HG02870 (cell line): ENCODE data around the gene PSTK.
A peak's percentile ranks its signal among the peaks of the same experiment; 100 is the strongest.

Experiments
- ATAC-seq: cut with Tn5 transposase; IDR thresholded peaks from one replicate; pipeline ENCODE4 v1.9.1; 2021; ENCODE audit warnings: mild to moderate bottlenecking, moderate library complexity; ENCODE audit not compliant: unreplicated experiment

Gene PSTK

GRCh38 chr10:122990278-122990677 is 10.1 kb downstream of the PSTK start:
- no peak for ATAC-seq

- no peak for ATAC-seq
Observed at GRCh38 chr10:122992031-122992585, 11.9 kb downstream of the PSTK start.

- ATAC-seq: no peak
Observed at GRCh38 chr10:122993797-122994336, 13.7 kb downstream of the PSTK start.

- no peak for ATAC-seq
Observed at GRCh38 chr10:122995936-122996335, 15.7 kb downstream of the PSTK start.

- peak; percentile 57 for ATAC-seq
Observed at GRCh38 chr10:122997864-122998263, 17.7 kb downstream of the PSTK start.

- ATAC-seq: no peak
Observed at GRCh38 chr10:122998360-122998917, 18.2 kb downstream of the PSTK start.

GRCh38 chr10:122998934-122999333 is 18.7 kb downstream of the PSTK start:
- no peak for ATAC-seq

- no peak for ATAC-seq
Observed at GRCh38 chr10:122999347-122999746, 19.1 kb downstream of the PSTK start.

GRCh38 chr10:123000155-123000554 is 20.0 kb downstream of the PSTK start:
- ATAC-seq: no peak

- ATAC-seq: no peak
Observed at GRCh38 chr10:123001370-123001769, 21.2 kb downstream of the PSTK start.

- no peak for ATAC-seq
Observed at GRCh38 chr10:123004298-123004697, 24.1 kb downstream of the PSTK start.

- peak; percentile 36 for ATAC-seq
Observed at GRCh38 chr10:123007558-123008354, 27.6 kb downstream of the PSTK start.

- ATAC-seq: peak; percentile 82
Observed at GRCh38 chr10:123008355-123009104, 28.3 kb downstream of the PSTK start, which contains the start of the genes ACADSB and IKZF5. Gene ACADSB, plus strand, starts transcription at chr10:123009006. Its CDS starts 24 bp downstream, at chr10:123009030. Gene IKZF5, minus strand, starts transcription at chr10:123008795. Its CDS starts 10,170 bp downstream, at chr10:122998625.

- ATAC-seq: peak; percentile 18
Observed at GRCh38 chr10:123009105-123009820, 29.1 kb downstream of the PSTK start.

- ATAC-seq: no peak
Observed at GRCh38 chr10:123011987-123012386, 31.8 kb downstream of the PSTK start.

GRCh38 chr10:123013456-123014419 is 33.5 kb downstream of the PSTK start:
- ATAC-seq: no peak

GRCh38 chr10:123014772-123015171 is 34.6 kb downstream of the PSTK start:
- ATAC-seq: no peak

GRCh38 chr10:123016228-123016627 is 36.0 kb downstream of the PSTK start:
- ATAC-seq: no peak
